SK-N-SH (cell line): ENCODE data around the gene EXOC4.

Experiments
- CTCF ChIP-seq: fragments of 200-600 bp; sonication (generic); IDR thresholded peaks from 2 replicates; pipeline ENCODE4 v1.6.1; 2017; ENCODE audit warnings: antibody characterized with exemption, mild to moderate bottlenecking, moderate library complexity
- ELF1 ChIP-seq: IDR thresholded peaks from 2 replicates; pipeline ENCODE4 v1.4.0; 2012
- EP300 ChIP-seq, 2 experiments: IDR thresholded peaks; 2 replicates each; pipeline versions ENCODE4 v1.4.0 to v1.6.1; 2012; ENCODE audit warnings: borderline replicate concordance in 1 of 2, low read depth in 1 of 2, low read length in 1 of 2
- EZH2phosphoT487 ChIP-seq: fragments of 200-600 bp; sonication (generic); IDR thresholded peaks from 2 replicates; pipeline ENCODE4 v1.6.1; 2017; ENCODE audit warnings: low read depth, mixed run types, mild to moderate bottlenecking, antibody characterized with exemption, moderate library complexity, borderline replicate concordance
- FOXM1 ChIP-seq: IDR thresholded peaks from 2 replicates; pipeline ENCODE4 v1.4.0; 2012; ENCODE audit warnings: low read depth, mild to moderate bottlenecking
- POLR2AphosphoS5 ChIP-seq: IDR thresholded peaks from 2 replicates; pipeline ENCODE4 v1.6.1; 2012; ENCODE audit warnings: low read depth, low read length
- RCOR1 ChIP-seq: fragments of 150-350 bp; IDR thresholded peaks from 2 replicates; pipeline ENCODE4 v1.6.1; 2017; ENCODE audit warnings: antibody characterized with exemption, low read length
- SIN3A ChIP-seq: IDR thresholded peaks from 2 replicates; pipeline ENCODE4 v1.6.1; 2012; ENCODE audit warnings: low read depth, mild to moderate bottlenecking, low read length, moderate library complexity, borderline replicate concordance
- SMC3 ChIP-seq: IDR thresholded peaks from 2 replicates; pipeline ENCODE4 v1.6.1; 2012; ENCODE audit warnings: low read depth, low read length, improper control_type of control experiment
- TAF1 ChIP-seq: IDR thresholded peaks from 2 replicates; pipeline ENCODE4 v1.6.1; 2012; ENCODE audit warnings: low read depth, mild to moderate bottlenecking, low read length, moderate library complexity, borderline replicate concordance
- TEAD4 ChIP-seq: IDR thresholded peaks from 2 replicates; pipeline ENCODE4 v1.4.0; 2012; ENCODE audit warnings: mild to moderate bottlenecking, borderline replicate concordance; ENCODE audit not compliant: insufficient read depth
- USF1 ChIP-seq: IDR thresholded peaks from 2 replicates; pipeline ENCODE4 v1.4.0; 2012; ENCODE audit warnings: low read depth, borderline replicate concordance
- TF ChIP-seq, protein P1 (sequence below): fragments of 150-350 bp; IDR thresholded peaks from 2 replicates; pipeline ENCODE4 v1.6.1; 2017; ENCODE audit warnings: antibody characterized with exemption, low read length, low read depth, borderline replicate concordance
- TF ChIP-seq, protein P2 (sequence below): IDR thresholded peaks from 2 replicates; pipeline ENCODE4 v1.4.0; 2012; ENCODE audit warnings: low read depth

DNA sequence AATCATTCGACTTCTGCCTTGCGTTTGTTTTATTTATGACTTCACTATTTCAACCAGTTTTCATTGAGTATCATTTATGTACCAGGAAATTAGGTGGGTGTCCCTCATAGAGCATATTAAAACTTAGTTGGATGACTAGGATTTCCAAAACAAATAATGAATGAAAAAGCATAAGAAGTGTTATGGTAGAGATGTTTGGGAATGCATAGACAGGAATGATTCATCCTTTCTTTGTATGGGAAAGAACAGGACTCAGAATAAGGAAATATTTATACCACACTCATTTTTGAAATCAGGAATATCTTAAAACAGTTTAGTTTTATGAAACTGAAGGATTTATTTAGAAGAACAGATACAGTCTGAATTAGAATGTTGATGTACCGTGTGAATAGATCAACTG, 315.7 kb downstream of the EXOC4 start:
- TF ChIP-seq, protein P1, sequence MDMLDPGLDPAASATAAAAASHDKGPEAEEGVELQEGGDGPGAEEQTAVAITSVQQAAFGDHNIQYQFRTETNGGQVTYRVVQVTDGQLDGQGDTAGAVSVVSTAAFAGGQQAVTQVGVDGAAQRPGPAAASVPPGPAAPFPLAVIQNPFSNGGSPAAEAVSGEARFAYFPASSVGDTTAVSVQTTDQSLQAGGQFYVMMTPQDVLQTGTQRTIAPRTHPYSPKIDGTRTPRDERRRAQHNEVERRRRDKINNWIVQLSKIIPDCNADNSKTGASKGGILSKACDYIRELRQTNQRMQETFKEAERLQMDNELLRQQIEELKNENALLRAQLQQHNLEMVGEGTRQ: no peak
- TF ChIP-seq EZH2phosphoT487: no peak
- TF ChIP-seq CTCF: no peak
- TF ChIP-seq, protein P2, sequence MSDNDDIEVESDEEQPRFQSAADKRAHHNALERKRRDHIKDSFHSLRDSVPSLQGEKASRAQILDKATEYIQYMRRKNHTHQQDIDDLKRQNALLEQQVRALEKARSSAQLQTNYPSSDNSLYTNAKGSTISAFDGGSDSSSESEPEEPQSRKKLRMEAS: no peak
- TF ChIP-seq EP300 (IDR thresholded peaks at IDR 0.05; ENCODE audit: borderline replicate concordance in 1 of 2, low read depth in 1 of 2, low read length in 1 of 2): no peak
- TF ChIP-seq FOXM1: no peak
- TF ChIP-seq SIN3A: no peak
- no peak for TF ChIP-seq ELF1
- TF ChIP-seq RCOR1: no peak
- no peak for TF ChIP-seq SMC3
- no peak for TF ChIP-seq POLR2AphosphoS5
- no peak for TF ChIP-seq TAF1
- no peak for TF ChIP-seq TEAD4
- TF ChIP-seq USF1: no peak
